GM21423 (cell line): Measurements from ENCODE around the gene FAM120C.

Experiments used
- ATAC-seq: cut with Tn5 transposase; IDR thresholded peaks from one replicate; pipeline ENCODE4 v1.9.1; 2021; ENCODE audit warnings: mild to moderate bottlenecking, moderate library complexity; ENCODE audit not compliant: unreplicated experiment

Gene FAM120C

DNA sequence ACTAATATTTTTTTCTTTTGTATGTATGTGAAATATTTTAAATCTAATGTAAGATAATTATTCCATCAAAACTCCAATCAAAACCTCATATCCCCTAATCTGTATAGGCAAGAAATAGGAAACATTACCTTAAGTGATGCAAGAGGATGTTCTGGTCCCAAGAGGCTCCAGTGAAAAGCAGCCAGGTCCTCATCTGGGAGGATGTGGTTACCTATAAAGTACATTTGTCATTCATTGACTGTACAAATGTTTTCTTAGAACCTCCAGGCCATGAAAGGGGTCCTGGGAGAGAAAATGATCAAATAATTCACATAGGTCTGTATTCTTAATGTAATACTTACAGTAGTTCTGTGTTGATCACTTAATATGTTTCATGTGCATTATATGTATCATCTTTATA, 25.5 kb downstream of the FAM120C start:
- no peak for ATAC-seq

DNA sequence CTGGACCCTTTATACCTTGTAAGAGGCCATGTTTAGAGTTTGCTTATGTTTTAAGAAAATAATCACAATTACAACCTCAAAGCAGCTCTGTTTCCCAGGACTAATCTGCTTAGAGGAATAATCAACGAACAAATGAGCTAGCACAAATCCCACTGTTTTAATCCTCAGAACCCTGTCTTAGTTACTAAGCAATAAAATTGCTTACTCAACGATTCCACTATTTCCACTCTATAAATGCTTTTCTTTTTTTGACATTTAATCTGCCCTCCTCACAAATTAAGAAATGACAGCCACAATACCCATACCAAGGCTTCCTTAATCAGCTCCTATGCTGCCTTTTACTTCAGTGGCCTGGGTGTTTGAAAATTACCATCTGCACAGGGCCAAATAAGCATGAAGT, 48.8 kb downstream of the FAM120C start:
- no peak for ATAC-seq

DNA sequence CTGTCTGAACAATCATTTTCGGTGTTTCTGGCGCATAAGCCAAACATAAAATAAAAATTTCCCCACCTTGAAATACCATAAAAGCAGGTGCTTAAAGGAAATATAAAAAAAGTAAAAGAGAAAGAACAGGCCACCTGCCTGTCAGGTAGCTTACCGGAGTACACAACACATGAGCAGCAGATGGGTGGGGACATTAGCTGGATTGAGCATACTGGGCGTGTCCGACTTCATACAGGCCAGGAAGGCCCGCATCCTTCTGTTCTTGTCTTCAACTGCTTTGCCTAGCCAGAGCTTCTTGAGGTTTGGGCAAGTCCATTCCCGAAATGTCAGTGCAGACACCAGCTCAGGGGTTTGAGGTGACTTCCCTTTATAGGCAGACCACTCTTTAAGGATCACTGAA, 66.7 kb downstream of the FAM120C start:
- ATAC-seq = no peak

DNA sequence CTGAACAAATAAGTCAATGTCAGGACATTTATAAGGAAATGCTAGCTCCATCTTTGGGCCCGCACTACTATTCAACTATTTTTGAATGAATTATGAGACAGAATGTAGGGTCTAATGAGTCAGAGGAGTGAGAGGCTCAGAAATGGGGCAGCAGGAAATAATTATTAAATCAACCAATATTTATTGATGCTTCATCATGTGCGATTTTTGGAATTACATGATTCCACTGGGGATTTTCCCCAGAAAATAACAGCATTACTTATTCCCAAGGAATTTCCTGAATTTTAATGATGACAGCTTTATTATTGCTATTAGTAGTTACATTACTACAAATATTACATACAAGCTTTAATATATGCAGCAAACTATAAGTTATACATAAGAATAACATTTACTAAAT, 89.5 kb downstream of the FAM120C start:
- no peak for ATAC-seq

DNA sequence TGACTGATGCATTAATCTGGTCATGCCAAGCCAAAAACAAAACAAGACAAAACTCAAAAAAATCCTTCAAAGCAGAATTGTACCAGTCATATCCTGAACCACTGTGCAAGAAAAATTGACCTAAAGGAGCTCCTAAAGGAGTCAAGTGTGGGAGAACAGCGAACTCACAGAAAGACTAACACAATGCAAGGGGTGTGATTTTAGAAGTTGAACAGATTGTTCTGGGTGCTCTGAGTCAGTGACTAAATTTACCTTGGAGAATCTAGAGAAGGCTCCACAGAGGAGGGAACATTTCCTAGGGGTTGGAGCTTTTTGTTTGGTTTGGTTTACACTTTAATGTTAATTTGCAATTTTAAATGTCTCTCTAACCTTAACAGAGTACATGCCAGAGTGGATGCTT, 89.9 kb downstream of the FAM120C start:
- ATAC-seq = no peak

DNA sequence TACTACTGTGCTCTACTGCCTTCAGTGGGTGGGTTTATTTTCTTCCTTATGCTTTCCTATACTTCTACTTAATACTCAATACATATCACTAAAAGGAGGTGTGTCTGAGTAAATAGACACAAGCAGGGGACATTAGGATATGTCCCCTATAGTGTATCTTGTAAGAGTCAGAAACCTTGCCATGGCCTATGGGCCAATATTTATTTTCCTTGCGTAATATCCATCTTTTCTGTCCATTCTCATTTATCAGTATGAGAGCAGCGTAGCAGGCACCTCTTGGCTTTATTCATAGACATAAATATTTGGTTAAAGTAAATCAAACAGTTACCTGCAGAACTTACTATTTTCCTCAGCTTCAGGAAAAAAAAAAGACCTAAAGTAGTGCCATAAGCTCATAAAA, 92.2 kb downstream of the FAM120C start:
- no peak for ATAC-seq

DNA sequence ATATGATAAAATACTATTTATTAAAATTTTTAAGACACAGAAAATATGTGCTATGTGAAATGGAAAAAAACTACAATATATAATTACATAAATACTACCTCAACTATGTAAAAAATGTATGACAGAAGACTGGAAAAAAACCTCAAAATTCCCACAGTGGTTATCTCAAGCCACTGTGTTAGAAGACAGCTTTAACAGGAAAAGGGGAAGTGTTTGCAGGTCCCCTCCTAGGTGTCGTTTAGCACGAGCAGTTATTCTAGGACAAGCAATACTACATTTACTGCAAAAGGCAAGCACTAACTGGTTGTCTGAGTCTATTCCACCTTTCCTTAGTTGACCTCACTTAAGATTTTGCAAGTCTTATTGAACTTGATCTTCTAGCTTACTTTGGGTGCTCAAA, 93.9 kb downstream of the FAM120C start:
- ATAC-seq = no peak

DNA sequence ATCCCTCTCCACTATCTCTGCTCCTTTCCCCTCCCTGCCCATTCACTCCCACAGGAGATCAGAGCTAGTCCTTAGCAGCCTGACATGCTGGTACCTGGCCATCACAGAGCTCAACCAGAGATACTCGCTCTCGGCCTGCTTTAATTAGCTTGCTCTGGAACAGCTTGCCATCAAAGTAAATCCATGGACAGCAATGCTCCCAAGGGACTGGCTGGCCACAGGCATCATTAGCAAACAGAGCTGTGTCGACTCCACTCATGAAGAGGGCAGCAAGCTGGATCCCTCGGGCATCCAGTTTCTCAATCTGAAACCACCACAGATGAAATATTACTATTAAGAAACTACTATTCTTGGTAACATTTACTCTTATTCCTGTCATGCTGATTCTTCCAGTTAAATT, 95.4 kb downstream of the FAM120C start:
- no peak for ATAC-seq

DNA sequence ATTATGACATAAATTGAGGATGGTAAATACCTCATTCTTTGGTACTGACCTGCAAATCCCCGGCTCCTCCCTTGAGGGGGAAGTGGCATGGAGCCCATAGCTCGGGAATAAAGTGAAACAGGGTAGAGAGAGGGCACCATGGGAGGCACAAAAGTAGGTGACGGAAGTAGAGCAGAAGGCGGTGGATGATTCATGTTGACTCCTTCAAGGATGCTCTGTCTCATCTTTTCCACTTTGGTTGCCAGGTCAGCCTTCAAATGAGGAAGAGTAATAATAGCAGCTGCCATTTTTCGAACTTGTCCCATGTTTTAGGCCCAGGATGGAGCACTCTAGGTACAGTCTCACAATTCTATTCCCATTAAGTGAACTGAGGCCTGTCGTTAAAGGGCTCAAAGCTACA, 97.4 kb downstream of the FAM120C start:
- no peak for ATAC-seq

DNA sequence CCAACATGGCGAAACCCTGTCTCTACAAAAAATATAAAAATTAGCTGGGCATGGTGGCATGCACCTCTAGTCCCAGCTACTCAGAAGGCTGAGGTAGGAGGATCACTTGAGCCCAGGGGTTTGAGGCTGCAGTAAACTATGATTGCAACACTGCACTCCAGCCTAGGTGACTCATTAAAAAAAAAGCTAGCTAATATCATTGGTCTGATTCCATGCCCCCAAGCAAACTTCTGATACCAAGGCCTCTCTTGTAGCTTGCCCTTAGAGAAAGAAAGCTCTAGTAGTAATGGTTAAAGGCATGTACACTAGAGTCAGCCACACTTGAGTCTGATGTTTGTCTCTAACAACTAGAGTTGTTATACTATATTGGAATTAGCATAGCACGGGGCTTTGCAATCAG, 106.2 kb downstream of the FAM120C start:
- no peak for ATAC-seq

DNA sequence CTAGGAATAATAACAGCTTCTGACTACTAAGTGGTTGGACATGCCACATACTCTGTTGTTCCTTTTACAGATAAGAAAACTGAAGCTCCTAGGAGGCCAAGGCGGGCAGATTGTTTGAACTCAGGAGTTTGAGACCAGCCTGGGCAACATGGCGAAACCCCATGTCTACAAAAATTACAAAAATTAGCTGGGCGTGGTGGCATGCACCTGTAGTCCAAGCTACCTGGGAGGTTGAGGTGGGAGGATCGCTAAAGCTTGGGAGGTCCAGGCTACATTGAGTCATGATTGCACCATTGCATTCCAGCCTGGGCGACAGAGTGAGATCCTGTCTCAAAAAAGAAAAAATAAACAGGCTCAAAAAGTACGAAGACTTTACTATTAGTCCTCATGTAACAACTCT, 108.2 kb downstream of the FAM120C start:
- no peak for ATAC-seq

DNA sequence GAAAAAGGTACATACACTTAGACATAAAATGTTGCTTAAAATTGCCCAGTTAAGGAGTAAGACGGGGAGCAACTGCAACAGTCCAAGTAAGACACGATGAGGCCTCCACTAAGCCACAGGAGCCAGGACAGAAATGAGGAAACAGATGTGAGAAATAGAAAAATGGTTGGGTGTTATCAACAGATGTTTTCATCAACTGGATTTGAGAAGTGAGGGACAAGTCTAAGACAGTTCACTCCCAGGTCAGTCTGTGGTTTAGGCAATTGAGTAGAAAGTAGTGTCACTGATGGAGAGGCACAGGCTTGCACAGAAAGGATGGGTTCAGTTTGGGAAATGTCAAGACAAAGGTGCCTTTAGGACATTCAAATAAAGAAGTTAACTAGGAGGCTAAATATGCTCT, 115.3 kb downstream of the FAM120C start:
- no peak for ATAC-seq

DNA sequence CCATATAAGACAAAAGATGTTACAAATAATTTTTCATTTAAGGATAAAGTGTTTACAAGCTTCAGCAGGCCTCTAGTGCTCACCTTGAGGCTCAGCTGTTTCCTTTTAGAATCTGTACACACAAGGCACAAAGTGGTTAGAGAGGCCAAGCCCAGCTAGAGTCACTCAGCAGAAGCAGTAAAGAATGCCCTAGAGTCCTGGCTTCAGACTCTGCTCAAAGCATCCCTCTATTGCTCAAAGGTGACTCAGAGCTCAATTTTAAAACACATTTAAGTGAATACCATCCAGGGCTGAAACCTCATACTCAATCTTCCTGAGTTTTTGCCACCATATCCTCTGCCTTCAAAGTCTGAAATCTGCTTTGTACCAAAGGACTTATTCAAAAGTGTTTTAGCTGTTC, 116.2 kb downstream of the FAM120C start:
- no peak for ATAC-seq

DNA sequence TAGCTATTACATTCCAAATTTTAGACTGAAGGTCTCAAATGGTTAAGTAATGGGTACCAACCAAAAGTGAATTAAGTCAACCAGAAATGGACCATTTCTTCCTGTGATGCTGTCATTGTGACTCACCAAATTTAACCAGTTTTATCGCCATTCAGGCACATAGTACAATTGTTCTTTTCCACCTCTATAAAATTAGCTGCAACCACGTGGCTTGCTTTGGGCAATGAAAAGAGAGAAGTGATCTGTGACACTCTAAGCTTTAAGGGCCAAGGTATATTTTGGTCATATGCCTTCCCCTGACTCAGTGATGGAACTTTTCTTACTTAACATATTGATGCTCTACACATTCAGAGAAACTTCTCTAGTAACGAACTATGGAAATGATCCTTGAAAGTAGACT, 118.5 kb downstream of the FAM120C start:
- ATAC-seq = no peak

DNA sequence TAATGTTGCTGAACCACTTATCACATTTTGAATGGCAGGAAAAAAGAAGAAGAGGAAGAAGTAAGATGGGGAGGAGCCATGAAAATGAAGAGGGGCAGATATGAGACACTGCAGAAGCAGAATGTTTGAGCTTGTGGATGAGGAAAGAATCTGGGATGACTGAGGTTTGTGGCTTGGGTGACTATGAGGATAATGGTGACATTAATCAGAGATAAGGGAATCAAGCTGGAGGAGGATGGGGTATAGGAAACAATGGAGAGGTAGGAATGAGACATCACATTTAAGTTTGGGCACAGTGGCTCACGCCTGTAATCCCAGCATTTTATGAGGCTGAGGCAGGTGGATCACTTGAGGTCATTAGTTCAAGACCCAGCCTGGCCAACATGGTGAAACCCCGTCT, 119.7 kb downstream of the FAM120C start:
- no peak for ATAC-seq

DNA sequence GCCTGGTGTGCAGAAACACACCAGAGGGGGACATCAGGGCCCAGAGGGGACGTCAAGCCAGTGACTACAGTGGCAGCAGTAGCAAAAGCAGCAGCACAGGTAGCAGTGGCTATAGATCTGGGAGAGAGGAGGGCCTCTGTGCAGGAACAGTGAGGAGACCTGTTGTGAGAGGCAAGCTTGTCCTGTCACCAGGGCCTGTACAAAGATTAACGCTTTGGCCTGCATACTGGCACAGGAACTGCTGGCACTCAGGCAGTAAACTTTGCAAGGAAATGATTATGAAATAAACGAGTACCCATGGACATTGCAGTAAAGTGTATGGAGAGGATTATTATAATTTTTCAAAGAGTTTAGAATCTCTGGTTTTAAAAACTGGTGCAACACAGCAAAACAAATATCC, 133.3 kb downstream of the FAM120C start:
- ATAC-seq = no peak

DNA sequence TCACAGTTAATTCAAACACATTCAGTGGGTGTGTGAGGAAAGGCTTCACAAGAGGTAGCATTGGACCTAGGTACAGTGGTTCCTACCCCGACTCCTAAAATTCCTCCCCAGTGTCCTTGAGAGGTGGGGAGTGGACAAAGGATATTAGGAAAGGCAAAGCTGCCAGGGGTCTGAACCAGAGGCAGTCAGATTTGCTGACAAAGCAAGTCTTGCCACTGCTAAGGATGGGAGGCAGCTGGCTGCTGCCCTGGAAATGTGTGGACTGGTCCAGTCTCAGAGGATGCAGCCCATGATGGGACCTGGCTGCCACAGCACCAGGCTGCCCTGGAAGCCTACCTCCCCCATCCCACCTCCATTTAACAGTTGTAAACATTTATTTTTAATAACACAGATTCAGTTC, 134.6 kb downstream of the FAM120C start:
- no peak for ATAC-seq

DNA sequence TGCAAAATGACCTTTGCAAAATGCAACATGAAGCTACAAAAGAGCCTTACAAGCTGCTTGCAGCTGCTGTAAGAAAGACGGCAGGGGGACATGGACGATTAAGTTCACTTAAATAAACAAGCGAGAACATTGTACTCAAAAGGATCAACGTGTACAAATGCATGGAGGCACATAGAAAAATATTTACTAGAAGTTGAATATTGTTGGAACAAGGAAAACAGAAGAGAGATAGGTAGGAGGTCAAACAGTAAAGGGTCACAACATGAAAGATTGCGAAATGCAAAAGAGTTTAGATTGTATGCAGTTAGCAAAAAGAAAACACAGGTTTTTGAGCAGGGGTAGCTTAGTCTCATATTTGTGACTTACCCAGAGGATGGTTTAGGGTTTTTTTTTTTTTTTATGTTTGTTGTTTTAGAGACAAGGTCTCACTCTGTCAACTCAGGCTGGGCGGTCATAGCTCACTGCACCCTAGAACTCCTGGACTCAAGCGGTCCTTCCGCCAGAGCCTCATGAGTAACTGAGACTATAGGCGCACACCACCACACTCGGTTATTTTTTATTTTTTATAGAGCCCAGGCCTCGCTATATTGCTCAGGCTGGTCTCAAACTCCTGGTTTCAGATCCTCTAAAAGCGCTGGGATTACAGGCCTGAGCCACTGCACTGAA, 137.4 kb downstream of the FAM120C start:
- no peak for ATAC-seq

DNA sequence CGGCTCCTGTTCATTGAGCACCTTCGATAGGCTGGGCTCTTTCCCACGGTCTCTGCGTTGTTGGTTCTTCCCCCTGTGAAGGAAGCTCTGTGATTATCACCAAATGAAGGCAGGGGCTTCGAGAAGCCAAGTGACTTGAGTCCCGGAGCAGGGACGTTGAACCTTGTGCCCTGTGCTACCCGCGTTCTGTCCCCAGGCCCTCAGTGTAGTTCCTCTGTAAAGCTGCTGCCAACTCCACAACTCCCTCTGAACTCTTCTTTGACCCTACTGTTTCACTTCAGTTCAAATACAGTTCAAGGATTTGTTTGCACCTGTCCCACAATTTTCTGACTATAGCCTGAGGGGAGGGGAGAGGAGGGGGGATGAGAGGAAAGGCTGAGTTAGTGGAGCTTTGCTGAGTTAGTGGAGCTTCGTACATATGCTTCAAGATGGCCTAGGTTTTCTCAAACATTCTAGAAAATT, 138.1 kb downstream of the FAM120C start:
- ATAC-seq = no peak

DNA sequence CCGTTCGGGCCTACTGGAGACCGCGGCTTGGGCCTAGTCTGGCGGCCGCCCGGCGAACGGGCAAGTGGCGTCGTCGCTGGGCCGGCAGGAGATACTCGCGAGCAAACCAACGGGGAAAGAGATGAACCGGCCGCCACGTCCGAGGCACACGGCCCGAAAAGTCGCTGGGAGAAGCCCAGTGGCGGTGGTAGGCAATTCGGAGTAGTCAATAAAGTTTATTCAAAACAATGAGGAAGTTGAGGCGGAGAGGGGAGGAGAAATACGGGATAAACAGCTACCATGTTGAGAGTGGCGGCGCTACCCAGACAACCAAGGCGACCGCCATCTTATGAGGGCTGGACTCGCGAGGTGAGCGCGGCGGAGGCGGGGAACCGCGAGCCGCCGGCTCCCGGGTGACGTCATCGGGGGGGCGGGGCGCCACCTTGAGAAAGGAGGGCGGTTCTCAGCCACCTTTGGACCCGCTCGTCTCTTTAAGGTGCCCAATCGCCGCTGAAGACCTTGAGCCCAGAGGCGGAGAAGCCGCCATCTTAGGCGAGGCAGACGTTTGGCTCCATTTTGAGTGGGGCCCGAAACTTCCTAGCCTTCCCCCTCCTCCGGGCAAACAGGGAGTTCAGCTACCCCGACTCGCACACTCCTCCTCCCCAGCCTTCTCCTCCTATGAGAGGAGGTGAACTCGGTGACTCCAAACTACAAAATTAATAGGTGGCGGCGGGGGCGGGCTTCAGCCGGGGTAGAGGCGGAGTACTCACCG, 138.8 kb downstream of the FAM120C start, which contains the start of gene PHF8:
Gene PHF8, minus strand, starts transcription at position 348 of the 751 bp plus-strand sequence. CDS start 1,745 bp downstream, outside the sequence.
- ATAC-seq = peak; percentile 80

DNA sequence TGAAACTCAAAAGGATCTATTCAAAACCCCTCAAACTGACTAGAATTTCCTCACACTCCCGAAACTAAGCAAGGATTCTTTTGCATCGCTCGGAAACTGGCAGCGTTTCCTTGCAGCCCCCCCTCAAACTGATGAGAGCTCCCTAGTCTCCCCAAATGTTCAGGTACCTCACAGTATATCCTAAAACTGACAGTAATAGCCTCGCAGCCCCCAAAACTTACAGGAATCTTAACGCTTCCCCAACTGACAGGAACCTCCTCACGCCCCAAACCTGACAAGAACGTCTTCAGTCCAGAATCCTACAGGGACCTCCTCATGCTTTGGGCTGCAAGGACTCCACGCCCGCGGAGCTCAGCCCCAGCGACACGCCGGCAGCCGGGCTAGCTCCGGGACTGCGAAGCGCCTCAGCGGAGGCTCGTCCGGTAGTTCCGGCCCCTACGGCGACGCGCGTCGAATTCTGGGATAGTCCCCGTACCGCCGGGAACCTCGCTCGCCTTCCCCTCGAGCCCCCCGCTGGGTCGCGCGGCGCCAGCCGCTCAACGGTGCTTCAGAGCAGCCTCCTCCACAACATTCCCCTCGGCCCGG, 139.4 kb downstream of the FAM120C start:
- ATAC-seq = peak; percentile 22

DNA sequence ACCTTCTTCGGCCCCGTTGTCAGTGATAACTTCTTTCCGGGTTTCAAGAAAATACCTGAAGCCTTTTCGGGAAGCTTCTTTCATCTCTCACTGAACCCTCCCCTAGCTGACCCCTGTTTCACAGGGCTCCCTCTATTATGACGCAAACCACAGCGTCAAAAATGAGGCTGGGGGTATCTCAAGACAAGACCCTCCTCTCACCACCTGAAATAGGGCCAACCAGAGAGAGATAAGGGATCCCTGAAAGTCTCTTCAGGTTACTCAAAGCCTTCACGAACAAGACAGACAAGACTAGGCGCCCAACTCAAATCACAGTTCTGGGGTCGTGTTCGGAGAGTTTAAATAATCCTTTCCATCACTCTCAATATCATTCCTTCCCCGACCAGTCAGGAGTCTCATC, 140.0 kb downstream of the FAM120C start:
- no peak for ATAC-seq
